Gastroesophageal sphincter (tissue), 4 donors: ENCODE data around the gene HSPA6. TPM values are rescaled to one million over a fixed set of nuclear protein-coding genes. Genes with fewer than 3 reads are reported as not detected.
A peak's percentile ranks its signal among the peaks of the same experiment; 100 is the strongest.

Experiments used
- ATAC-seq: fragments of 150-250 bp; one replicate; pipeline ENCODE4 v1.9.1; 2016; ENCODE audit warnings: mild to moderate bottlenecking, moderate library complexity
- H3K27ac ChIP-seq, 4 donors: fragments of 200-600 bp; sonication (generic) in 3 of 4; 1 replicate in 3 of 4; 2 replicates in 1 of 4; pipeline ENCODE4 v1.5.1; 2016 to 2019
- H3K27me3 ChIP-seq: fragments of 200-600 bp; sonication (generic); one replicate; pipeline ENCODE4 v1.5.1; 2019
- H3K36me3 ChIP-seq, 2 donors: fragments of 200-600 bp; sonication (generic); one replicate each; pipeline ENCODE4 v1.5.1; 2019; ENCODE audit warnings: control low read depth in 1 of 2
- H3K4me1 ChIP-seq, 3 donors: fragments of 200-600 bp; sonication (generic); 1 replicate in 2 of 3; 2 replicates in 1 of 3; pipeline ENCODE4 v1.5.1; 2016 to 2019; ENCODE audit warnings: control low read depth in 2 of 3
- H3K4me3 ChIP-seq, 2 donors: fragments of 200-600 bp; sonication (generic); one replicate each; pipeline ENCODE4 v1.5.1; 2019; ENCODE audit warnings: mild to moderate bottlenecking in 1 of 2, moderate library complexity in 1 of 2
- H3K9me3 ChIP-seq, 3 donors: fragments of 200-600 bp; sonication (generic); one replicate each; pipeline ENCODE4 v1.5.1; 2017 to 2019; ENCODE audit warnings: control low read depth in 2 of 3
- EP300 ChIP-seq: sonication (generic); formaldehyde crosslinking; IDR thresholded peaks from one replicate; pipeline ENCODE4 v1.6.1; 2017; ENCODE audit warnings: antibody characterized with exemption, mild to moderate bottlenecking
- POLR2A ChIP-seq, 2 donors: fragments of 450-650 bp; IDR thresholded peaks; one replicate each; pipeline ENCODE4 v1.6.1; 2017; ENCODE audit warnings: antibody characterized with exemption in 2 of 2, mild to moderate bottlenecking in 2 of 2, moderate library complexity in 1 of 2
- POLR2AphosphoS5 ChIP-seq: sonication (generic); formaldehyde crosslinking; IDR thresholded peaks from one replicate; pipeline ENCODE4 v1.6.1; 2017; ENCODE audit warnings: antibody characterized with exemption
- WGBS, 2 donors: methylation state at CpG; one replicate each; pipeline ENCODE4 v1.1.5; 2018; ENCODE audit warnings: low coverage in 1 of 2; 5-methylcytosine and 5-hydroxymethylcytosine counted together
- total RNA-seq, 4 donors: library from RNA; depleted of rRNA; stranded (reverse); fragments of >200 nt; gene quantifications; one replicate each; pipeline ENCODE4 v1.1.0, GENCODE V29; 2016
- TF ChIP-seq, protein P1 (sequence below), 4 experiments: fragments of 200-600 bp in 2 of 4; fragments of 450-650 bp in 2 of 4; sonication (generic) in 1 of 4; IDR thresholded peaks; one replicate each; pipeline ENCODE4 v1.5.1; 2017 to 2019; ENCODE audit warnings: antibody characterized with exemption in 4 of 4, mild to moderate bottlenecking in 2 of 4, moderate library complexity in 2 of 4

The HSPA6 gene
- total RNA-seq, 4 donors from 2014 or later = 1.2 to 6.6 (median 2.0) TPM

DNA sequence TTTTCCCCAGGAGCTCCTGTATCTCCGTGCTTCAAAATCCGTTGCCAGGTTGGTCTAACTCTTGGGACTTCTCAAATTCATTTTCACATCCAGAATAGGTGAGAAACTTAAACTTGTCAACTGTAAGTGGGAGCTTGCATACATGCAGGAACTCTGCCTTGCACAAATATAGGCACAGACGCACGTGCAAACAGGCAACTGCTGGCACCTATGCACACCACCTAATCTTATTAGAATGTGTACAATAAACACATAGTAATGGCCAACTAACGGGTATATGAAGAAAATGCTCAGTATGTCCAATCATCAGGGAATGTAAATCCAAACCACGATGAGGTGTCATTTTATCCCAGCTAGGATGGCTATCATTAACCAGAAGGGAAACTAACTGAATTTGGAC lies 41.7 kb upstream of the HSPA6 start:
- Histone ChIP-seq H3K9me3 (no peaks in the 10 kb centered on the region), H3K27ac (no peak overlapping the region), H3K27me3 (peaks cover 53% of the 10 kb centered on the region), H3K36me3 (no peaks in the 10 kb centered on the region), H3K4me1 (peaks cover 0 to 9% (median 3%) of the 10 kb centered on the region in 3 donors), H3K4me3 (no peak overlapping the region)
- 38 to 95% methylated on average over 3 to 6 of the region's 6 CpGs for WGBS, 2 donors
- no peak for ATAC-seq
- TF ChIP-seq POLR2A (IDR thresholded peaks at IDR 0.05) (no peak), EP300 (no peak), POLR2AphosphoS5 (no peak)
- TF ChIP-seq, protein P1, sequence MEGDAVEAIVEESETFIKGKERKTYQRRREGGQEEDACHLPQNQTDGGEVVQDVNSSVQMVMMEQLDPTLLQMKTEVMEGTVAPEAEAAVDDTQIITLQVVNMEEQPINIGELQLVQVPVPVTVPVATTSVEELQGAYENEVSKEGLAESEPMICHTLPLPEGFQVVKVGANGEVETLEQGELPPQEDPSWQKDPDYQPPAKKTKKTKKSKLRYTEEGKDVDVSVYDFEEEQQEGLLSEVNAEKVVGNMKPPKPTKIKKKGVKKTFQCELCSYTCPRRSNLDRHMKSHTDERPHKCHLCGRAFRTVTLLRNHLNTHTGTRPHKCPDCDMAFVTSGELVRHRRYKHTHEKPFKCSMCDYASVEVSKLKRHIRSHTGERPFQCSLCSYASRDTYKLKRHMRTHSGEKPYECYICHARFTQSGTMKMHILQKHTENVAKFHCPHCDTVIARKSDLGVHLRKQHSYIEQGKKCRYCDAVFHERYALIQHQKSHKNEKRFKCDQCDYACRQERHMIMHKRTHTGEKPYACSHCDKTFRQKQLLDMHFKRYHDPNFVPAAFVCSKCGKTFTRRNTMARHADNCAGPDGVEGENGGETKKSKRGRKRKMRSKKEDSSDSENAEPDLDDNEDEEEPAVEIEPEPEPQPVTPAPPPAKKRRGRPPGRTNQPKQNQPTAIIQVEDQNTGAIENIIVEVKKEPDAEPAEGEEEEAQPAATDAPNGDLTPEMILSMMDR (IDR thresholded peaks at IDR 0.05) = no peak

DNA sequence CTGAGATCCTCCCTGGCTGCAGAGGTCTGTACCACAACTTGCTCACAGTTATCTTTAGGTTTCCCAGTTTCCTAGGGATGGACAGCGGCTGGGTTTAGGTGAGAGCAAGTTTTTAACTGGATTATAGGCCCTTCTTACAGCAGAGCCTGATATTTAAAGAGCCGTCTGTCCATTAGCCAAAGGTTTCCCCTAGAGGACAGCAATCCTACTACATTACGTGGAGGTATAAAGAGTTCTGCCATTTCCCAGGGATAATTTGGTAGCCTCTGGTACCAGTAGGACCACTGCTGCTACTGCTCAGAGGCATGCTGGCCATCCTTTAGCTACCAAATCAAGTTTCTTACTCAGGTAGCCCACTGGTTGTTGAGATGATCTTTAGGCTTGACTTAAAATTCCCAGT lies 41.0 kb upstream of the HSPA6 start:
- no peak for ATAC-seq
- no peak overlapping the region for H3K4me3 ChIP-seq
- no peaks in the 10 kb centered on the region for H3K9me3 ChIP-seq
- WGBS, 2 donors = 64 to 75% methylated on average over 2 to 3 of the region's 3 CpGs
- TF ChIP-seq POLR2AphosphoS5 = no peak
- TF ChIP-seq, protein P1 (IDR thresholded peaks at IDR 0.05) = no peak
- TF ChIP-seq EP300 = no peak
- no peak for TF ChIP-seq POLR2A (IDR thresholded peaks at IDR 0.05)
- no peak overlapping the region for H3K27ac ChIP-seq
- H3K4me1 ChIP-seq = peaks cover 0 to 11% (median 3%) of the 10 kb centered on the region in 3 donors
- H3K36me3 ChIP-seq = no peaks in the 10 kb centered on the region
- H3K27me3 ChIP-seq = peaks cover 49% of the 10 kb centered on the region

DNA sequence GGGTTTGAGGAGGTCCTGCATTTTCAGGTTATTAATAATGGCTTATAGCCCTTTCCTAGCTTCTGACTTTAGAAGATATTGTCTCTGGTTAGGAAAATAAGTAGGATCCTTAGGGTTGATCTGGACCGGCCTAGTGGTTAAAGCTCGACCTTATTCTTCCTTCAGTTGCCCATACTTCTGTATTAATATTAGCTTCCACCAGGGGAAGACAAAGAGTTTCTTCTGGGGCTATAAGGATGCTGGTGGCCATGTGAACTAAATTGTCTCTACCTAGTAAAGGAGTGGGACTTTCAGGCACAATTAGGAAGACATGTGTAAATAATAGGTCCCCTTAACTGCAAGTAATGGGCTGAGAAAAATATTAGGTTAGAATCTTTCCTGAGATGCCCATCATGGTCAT lies 39.7 kb upstream of the HSPA6 start:
- no peak for TF ChIP-seq POLR2AphosphoS5
- TF ChIP-seq POLR2A (IDR thresholded peaks at IDR 0.05) = no peak
- TF ChIP-seq EP300 = no peak
- TF ChIP-seq, protein P1 (IDR thresholded peaks at IDR 0.05) = no peak
- no peak for ATAC-seq
- H3K4me3 ChIP-seq = no peak overlapping the region

DNA sequence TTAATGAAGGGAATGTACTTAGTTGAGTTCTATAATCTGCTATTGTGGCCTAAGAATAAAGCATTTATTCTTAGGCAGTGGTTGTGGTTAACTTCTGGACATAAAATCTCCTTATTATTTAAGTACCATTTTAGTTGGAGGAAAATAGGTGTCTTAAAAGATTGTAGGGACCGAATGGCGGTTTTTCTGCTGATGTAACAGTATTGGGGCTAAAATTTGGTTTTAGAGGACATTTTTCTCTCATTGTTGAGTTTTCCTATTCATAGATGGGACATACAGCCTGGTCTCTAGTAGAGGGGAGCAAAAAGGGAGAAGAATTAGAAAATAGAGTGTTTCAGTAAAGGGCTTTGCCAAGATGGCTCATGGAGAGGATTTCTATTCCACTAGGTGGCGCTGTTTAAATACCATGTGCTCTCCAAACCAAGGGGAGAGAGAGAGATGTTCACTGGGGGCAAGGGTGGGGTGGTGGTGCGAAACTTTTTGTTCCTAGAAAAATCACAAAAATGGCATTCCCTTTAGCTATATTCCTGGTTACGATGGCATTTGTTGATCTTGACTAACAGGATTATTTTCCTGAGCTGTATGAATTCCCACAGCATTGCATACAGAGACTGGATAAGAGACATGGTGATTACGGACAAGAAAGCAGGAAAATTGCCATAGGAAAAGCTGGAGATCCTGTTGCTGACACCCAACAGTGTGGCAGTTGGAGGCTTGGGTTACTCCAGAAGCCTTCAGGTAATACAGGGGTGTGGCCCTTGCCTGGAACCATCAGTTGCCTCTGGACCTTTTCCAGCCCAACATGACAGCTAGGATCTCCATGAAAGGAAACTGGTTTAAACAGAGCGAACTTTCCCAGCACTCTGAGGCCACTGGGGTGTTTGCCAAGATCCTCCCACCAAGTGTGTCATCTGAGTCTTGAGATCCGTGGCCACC lies 37.3 kb upstream of the HSPA6 start:
- peak; percentile 68 for ATAC-seq
- no peaks in the 10 kb centered on the region for H3K36me3 ChIP-seq
- H3K4me3 ChIP-seq = peak overlapping the region in 1 of 2 donors; percentile 7
- WGBS, 2 donors = 37 to 45% methylated on average over 5 to 7 of the region's 8 CpGs
- H3K27ac ChIP-seq = no peak overlapping the region
- H3K4me1 ChIP-seq = peaks cover 0 to 11% (median 3%) of the 10 kb centered on the region in 3 donors
- H3K9me3 ChIP-seq = no peaks in the 10 kb centered on the region
- no peak for TF ChIP-seq EP300
- TF ChIP-seq POLR2A (IDR thresholded peaks at IDR 0.05) = no peak
- TF ChIP-seq, protein P1 (IDR thresholded peaks at IDR 0.05) = peak; percentile 72 to 83 (median 78)
- no peak for TF ChIP-seq POLR2AphosphoS5
- peaks cover 27% of the 10 kb centered on the region for H3K27me3 ChIP-seq

More for the DNA sequence above, 39.7 kb upstream of the HSPA6 start:
- H3K9me3 ChIP-seq = no peaks in the 10 kb centered on the region
- peaks cover 44% of the 10 kb centered on the region for H3K27me3 ChIP-seq
- 87 to 89% methylated on average over 2 of the region's 2 CpGs for WGBS, 2 donors
- H3K4me1 ChIP-seq = peaks cover 0 to 11% (median 3%) of the 10 kb centered on the region in 3 donors
- H3K36me3 ChIP-seq = no peaks in the 10 kb centered on the region
- no peak overlapping the region for H3K27ac ChIP-seq
